Breast epithelium (tissue), 3 donors: ENCODE data around the gene PRKCE.

ENCODE experiments used
- CTCF ChIP-seq, 3 donors: fragments of 450-650 bp; IDR thresholded peaks; one replicate each; pipeline ENCODE4 v1.5.1; 2016 to 2017; ENCODE audit warnings: antibody characterized with exemption in 3 of 3, mild to moderate bottlenecking in 3 of 3, moderate library complexity in 3 of 3
- POLR2A ChIP-seq: fragments of 450-650 bp; IDR thresholded peaks from one replicate; pipeline ENCODE4 v1.6.1; 2016; ENCODE audit warnings: antibody characterized with exemption, mild to moderate bottlenecking, moderate library complexity
- POLR2AphosphoS5 ChIP-seq, 3 donors: sonication (generic); formaldehyde crosslinking; IDR thresholded peaks; one replicate each; pipeline ENCODE4 v1.6.1; 2017; ENCODE audit warnings: antibody characterized with exemption in 3 of 3

DNA sequence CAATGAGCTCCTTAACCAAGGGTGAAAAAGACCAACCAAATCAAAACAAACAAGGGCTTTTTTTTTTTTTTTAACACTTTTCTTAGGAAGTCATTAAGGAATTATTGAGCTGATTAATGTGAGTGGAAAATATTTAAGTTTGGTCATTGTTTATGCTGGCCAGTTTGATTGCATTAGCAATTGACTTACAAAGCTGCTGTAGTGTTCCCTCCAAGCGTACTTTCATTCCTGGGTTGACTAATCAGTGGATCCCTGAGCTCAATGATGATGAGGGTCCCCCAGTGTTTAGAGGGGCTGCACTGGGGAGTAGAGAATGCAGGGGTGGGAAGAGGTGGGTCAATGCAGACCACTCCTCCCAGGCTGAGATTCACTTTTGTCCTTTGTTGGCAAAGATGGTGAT lies 119.3 kb downstream of the PRKCE start:
- TF ChIP-seq POLR2AphosphoS5 (IDR thresholded peaks at IDR 0.05) (no peak), CTCF (IDR thresholded peaks at IDR 0.05) (no peak), POLR2A (no peak)
